Lung (tissue), 12 donors: ENCODE data around the gene RCL1. TPM values are rescaled to one million over a fixed set of nuclear protein-coding genes. Genes with fewer than 3 reads are reported as not detected.

Experiments
- ATAC-seq: fragments of 200-7000 bp; cut with Tn5 transposase; one replicate; pipeline ENCODE4 v1.9.1; 2020; ENCODE audit warnings: moderate number of reproducible peaks; ENCODE audit not compliant: insufficient read depth, low FRiP score
- DNase-seq, 3 donors: peaks; one replicate each; pipeline ENCODE4 v3.0.0-alpha.2; 2013 to 2017
- H3K27ac ChIP-seq, 2 donors: one replicate each; pipeline ENCODE4 v1.5.1; 2013; ENCODE audit warnings: mild to moderate bottlenecking in 2 of 2, moderate library complexity in 2 of 2, control low read depth in 1 of 2, inconsistent platforms in 1 of 2, low read depth in 1 of 2, low read length in 1 of 2
- H3K27me3 ChIP-seq, 3 donors: one replicate each; pipeline ENCODE4 v1.5.1; 2013; ENCODE audit warnings: low read length in 2 of 3; ENCODE audit not compliant: control insufficient read depth in 3 of 3, insufficient read depth in 3 of 3
- H3K36me3 ChIP-seq, 4 donors: one replicate each; pipeline ENCODE4 v1.5.1; 2013; ENCODE audit warnings: low read length in 4 of 4, mild to moderate bottlenecking in 1 of 4, moderate library complexity in 1 of 4; ENCODE audit not compliant: control insufficient read depth in 4 of 4, insufficient read depth in 4 of 4
- H3K4me1 ChIP-seq, 5 donors: one replicate each; pipeline ENCODE4 v1.5.1; 2013; ENCODE audit warnings: low read length in 5 of 5, mild to moderate bottlenecking in 2 of 5, moderate library complexity in 1 of 5; ENCODE audit not compliant: control insufficient read depth in 5 of 5, insufficient read depth in 5 of 5
- H3K4me3 ChIP-seq: one replicate; pipeline ENCODE4 v1.5.1; 2013; ENCODE audit warnings: mild to moderate bottlenecking, control low read depth, moderate library complexity
- H3K9ac ChIP-seq, 2 donors: one replicate each; pipeline ENCODE4 v1.5.1; 2013; ENCODE audit warnings: low read length in 2 of 2, control low read depth in 1 of 2; ENCODE audit not compliant: insufficient read depth in 1 of 2
- H3K9me3 ChIP-seq, 4 donors: one replicate each; pipeline ENCODE4 v1.5.1; 2013; ENCODE audit warnings: low read length in 3 of 4, mild to moderate bottlenecking in 1 of 4, moderate library complexity in 1 of 4; ENCODE audit not compliant: control insufficient read depth in 4 of 4, insufficient read depth in 3 of 4
- WGBS, 2 donors: extraction: QIAGEN DNeasy Blood & Tissue Kit; methylation state at CpG; one replicate each; pipeline ENCODE4 v1.1.7; 2013; 5-methylcytosine and 5-hydroxymethylcytosine counted together
- polyA plus RNA-seq, 2 donors: library from polyadenylated mRNA; stranded (reverse); fragments of 200-250 nt; gene quantifications; one replicate each; pipeline ENCODE4 v1.2.1, GENCODE V29; 2013
- total RNA-seq, 2 donors: library from RNA; depleted of rRNA in 1 of 2; stranded (reverse); fragments of >200 nt in 1 of 2; gene quantifications; one replicate each; pipeline ENCODE4 v1.2.1, GENCODE V29; 2014 to 2021
- TF ChIP-seq, protein P1 (sequence below): IDR thresholded peaks from 2 replicates; pipeline ENCODE4 v1.5.1; 2012; ENCODE audit warnings: mild to moderate bottlenecking; ENCODE audit errors: control extremely low read depth, extremely low read depth
- donor health status: control.
- donor health status: control.
- donor health status: Bipolar disorder and iron deficiency.
- donor health status: healthy.
- donor health status: DM: yes; HTN: yes; CAD: no.

The RCL1 gene
- total and polyA plus RNA-seq, 4 donors: 14.8 to 62.2 (median 23.4) TPM

DNA sequence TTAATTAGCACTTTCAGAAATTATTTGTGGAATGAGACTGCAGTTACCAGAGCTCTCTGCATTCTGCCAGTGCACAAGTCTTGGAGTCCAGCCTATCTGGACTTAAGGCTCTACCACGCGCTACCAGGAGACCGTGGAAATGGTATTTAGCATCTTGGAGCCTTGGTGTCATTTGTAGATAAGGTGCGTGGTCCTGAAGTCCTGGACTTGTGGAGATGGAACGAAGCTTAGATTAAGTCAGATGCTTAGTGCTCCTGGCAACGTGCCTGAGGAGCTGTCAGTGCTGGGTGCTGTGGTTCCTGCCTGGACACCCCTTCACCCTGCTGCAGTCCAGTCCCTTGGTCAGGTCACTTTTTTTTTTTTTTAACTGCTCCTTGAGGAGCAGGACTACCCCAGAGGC is 59.7 kb downstream of the RCL1 start:
- ATAC-seq: no peak
- no peak overlapping the region for H3K4me3 ChIP-seq
- H3K27ac ChIP-seq: no peak overlapping the region
- no peaks in the 10 kb centered on the region for H3K27me3 ChIP-seq
- peaks cover 0 to 25% (median 17%) of the 10 kb centered on the region in 4 donors for H3K36me3 ChIP-seq
- DNase-seq: no peak
- H3K9me3 ChIP-seq: peaks cover 0 to 3% (median under 1%) of the 10 kb centered on the region in 4 donors
- peaks cover 0 to 8% (median 0%) of the 10 kb centered on the region in 5 donors for H3K4me1 ChIP-seq
- TF ChIP-seq, protein P1, sequence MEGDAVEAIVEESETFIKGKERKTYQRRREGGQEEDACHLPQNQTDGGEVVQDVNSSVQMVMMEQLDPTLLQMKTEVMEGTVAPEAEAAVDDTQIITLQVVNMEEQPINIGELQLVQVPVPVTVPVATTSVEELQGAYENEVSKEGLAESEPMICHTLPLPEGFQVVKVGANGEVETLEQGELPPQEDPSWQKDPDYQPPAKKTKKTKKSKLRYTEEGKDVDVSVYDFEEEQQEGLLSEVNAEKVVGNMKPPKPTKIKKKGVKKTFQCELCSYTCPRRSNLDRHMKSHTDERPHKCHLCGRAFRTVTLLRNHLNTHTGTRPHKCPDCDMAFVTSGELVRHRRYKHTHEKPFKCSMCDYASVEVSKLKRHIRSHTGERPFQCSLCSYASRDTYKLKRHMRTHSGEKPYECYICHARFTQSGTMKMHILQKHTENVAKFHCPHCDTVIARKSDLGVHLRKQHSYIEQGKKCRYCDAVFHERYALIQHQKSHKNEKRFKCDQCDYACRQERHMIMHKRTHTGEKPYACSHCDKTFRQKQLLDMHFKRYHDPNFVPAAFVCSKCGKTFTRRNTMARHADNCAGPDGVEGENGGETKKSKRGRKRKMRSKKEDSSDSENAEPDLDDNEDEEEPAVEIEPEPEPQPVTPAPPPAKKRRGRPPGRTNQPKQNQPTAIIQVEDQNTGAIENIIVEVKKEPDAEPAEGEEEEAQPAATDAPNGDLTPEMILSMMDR: no peak
- whole genome bisulfite sequencing, 2 donors: 95% methylated on average over 6 of the region's 6 CpGs
- no peak overlapping the region for H3K9ac ChIP-seq

GRCh38 chr9:4854265-4854590 is 61.5 kb downstream of the RCL1 start:
- ATAC-seq: no peak

DNA sequence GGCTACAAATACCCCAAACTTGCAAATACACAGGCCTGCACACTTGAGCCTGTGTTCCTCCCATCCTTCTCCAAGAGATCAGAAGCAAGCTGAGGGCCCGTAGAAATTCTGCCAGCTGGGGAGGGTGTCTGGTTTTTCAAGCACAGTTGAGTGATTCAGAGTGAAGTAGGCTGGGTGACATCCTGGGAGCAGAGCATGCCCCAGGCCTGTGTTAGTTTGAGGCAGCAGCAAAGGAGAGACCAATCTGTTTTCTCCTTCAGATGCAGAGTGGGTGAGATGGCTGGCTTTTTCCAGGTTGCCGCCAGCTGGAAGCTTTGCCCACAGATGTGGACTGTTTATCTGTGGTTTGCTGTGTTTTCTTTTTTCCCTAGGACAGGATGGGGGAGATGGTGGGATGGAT is 63.1 kb downstream of the RCL1 start:
- Histone ChIP-seq H3K9me3 (peaks cover 0 to 4% (median under 1%) of the 10 kb centered on the region in 4 donors), H3K4me1 (peaks cover 0 to 3% (median 0%) of the 10 kb centered on the region in 5 donors), H3K36me3 (peaks cover 3 to 21% (median 14%) of the 10 kb centered on the region in 4 donors), H3K27me3 (no peaks in the 10 kb centered on the region), H3K9ac (no peak overlapping the region), H3K27ac (no peak overlapping the region), H3K4me3 (no peak overlapping the region)
- WGBS, 2 donors: 72 to 88% methylated on average over 2 of the region's 2 CpGs
- DNase-seq: peak in 2 of 3 donors; percentile 22 to 38
- ATAC-seq: no peak
- TF ChIP-seq, protein P1: no peak

More at GRCh38 chr9:4854265-4854590, 61.5 kb downstream of the RCL1 start:
- Histone ChIP-seq H3K4me1 (peaks cover 0 to 8% (median 0%) of the 10 kb centered on the region in 5 donors), H3K9ac (no peak overlapping the region), H3K9me3 (peaks cover 0 to 4% (median under 1%) of the 10 kb centered on the region in 4 donors), H3K4me3 (no peak overlapping the region), H3K27ac (no peak overlapping the region), H3K27me3 (no peaks in the 10 kb centered on the region), H3K36me3 (peaks cover 3 to 24% (median 13%) of the 10 kb centered on the region in 4 donors)
- 97 to 100% methylated on average over 1 of the region's 1 CpG for WGBS, 2 donors
- no peak for DNase-seq
- TF ChIP-seq, protein P1: no peak
